ENCODE measurements around the gene OTOGL.
"Not testable (repeated sequence)": the region's sequence is repeated elsewhere in the genome, so short reads cannot be mapped to it uniquely, and the experiment has no call there.

The OTOGL gene

DNA sequence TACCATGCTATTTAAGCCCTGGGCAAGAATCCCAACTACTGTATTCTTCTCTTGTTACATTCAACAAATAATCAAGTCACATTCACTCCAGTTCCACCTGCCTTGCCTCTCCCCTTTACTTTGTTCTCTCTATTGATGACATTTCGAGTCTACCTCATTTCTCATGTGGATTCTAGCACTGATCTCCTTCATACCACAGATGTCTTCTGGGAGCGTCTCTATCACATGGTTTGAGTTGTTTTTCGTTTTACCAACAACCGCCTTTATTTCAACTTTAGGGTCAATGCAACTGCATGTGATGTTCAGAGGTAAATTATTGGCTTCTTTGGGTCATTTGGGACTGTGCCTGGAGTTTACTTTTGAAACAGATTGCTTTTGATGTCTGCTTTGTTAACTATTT, 40.7 kb downstream of the OTOGL start:
- no peak for DNase-seq

DNA sequence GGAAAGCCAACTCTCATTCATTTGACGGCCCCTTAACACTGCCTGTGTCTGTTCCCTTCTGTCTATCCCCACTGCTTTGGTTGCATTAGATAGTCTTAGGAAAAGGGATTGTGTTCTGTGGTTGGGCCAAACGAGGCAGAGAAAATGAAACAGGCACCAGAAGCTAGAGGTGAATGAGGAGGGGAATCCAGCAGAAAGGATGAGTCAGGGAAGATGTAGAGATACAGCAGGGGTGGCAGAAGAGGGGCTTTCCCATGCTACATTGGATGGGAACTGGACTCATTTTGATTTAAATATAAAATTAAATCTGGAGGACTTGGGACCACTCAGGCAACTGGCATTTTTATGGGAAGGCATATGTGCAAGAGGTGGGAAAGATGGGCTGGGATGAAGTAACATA, 43.3 kb downstream of the OTOGL start:
- DNase-seq, result no peak

DNA sequence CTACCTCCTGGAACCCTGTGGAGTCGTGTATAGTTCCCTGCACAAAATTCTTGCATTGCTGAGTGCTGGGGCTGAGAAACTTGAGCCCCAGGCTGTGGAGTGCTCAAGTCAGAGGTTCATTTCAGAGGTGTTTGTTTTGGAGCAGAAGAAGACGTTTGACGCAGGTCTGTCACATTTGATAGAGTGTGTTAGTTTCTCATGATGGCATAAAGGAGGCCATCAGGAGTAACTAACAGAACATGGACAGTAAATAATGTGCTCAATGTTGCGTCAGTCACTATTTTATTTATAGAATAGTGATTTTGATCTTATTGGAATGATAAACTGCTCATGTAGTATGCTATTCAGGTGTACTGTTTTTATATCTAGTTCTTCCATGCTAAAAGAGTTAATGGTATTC, 44.2 kb downstream of the OTOGL start:
- DNase-seq, result no peak

DNA sequence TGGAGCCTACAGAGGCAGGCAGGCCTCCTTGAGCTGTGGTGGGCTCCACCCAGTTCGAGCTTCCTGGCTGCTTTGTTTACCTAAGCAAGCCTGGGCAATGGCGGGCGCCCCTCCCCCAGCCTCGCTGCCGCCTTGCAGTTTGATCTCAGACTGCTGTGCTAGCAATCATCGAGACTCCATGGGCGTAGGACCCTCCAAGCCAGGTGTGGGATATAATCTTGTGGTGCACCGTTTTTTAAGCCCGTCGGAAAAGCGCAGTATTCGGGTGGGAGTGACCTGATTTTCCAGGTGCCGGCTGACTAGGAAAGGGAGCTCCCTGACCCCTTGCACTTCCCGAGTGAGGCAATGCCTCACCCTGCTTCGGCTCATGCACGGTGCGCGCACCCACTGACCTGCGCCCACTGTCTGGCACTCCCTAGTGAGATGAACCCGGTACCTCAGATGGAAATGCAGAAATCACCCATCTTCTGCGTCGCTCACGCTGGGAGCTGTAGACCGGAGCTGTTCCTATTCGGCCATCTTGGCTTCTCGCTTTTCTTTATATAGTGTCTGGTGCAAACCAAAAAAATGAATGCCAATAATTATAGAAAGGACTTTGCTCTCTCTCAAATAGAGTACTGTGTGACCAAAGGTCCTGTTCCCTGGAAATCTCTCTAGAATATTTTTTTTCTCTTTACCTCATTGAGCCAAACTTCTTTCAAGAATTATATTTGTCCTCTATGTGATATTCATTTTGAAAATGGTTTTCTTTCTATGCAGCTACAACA, 50.4 kb downstream of the OTOGL start:
- DNase-seq, result not testable (repeated sequence)

DNA sequence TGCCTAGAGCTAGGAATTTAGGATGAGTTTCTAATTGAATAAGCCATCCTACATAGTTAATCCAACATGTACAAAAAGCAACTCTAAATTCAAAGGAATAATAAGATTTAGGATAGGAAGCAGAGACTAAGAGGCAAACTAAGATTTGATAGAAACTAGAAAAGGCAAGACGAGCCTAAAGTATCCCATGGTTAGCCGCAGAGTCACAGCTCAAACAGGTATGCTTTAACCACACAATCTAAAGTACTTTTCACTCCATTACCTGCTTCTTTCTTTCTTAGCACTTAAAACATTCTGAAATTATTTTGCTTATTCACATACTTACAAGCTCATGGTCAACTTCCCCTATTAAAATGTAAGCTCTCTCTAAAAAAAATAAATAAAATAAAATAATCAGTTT, 51.8 kb downstream of the OTOGL start:
- DNase-seq, result no peak

DNA sequence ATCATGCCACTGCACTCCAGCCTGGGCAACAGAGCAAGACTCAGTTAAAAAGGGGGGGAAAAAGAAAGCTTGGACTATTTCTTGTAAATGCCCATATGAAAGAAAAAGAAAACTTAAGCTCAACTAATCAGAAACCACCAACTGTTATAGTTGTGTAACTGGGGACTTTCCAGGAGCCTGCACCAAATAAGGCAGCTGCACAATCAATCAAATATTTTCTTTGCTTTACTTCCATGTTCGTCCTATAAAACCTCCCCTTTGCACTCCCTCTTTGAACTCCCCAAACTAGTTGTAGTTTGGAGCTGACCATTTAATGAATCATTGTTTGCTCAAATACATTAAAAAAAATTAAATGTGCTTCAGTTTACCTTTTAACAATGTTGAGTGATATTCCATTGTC, 54.9 kb downstream of the OTOGL start:
- DNase-seq, result no peak

DNA sequence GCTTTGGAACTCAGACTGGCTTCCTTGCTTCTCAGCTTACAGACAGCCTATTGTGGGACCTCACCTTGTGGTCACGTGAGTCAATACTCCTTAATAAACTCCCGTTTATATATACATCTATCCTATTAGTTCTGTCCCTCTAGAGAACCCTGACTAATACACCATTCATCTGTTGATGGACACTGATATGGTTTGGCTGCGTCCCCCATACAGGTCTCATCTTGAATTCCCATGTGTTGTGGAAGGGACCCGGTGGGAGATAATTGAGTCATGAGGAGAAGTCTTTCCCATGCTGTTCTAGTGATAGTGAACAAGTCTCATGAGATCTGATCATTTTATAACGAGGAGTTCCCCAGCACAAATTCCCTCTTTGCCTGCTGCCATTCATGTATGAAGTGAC, 57.0 kb downstream of the OTOGL start:
- DNase-seq, result no peak

DNA sequence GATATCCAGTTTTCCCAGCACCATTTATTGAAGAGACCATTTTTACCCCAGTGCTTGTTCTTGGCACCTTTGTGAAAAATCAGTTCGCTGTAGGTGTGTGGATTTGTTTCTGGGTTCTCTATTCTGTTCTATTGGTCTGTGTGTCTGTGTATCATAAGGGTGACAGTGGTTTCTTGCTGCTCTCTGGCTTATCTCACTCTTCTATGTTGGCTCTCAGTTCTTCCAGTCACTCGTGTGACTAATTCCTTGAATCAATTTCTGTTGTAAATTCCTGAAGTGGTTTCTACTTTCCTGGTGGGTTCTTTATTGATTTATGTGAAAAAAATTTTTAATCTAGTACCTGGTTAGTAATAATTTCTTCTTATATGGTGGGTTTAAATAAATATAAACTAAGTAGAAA, 58.3 kb downstream of the OTOGL start:
- DNase-seq, result no peak

DNA sequence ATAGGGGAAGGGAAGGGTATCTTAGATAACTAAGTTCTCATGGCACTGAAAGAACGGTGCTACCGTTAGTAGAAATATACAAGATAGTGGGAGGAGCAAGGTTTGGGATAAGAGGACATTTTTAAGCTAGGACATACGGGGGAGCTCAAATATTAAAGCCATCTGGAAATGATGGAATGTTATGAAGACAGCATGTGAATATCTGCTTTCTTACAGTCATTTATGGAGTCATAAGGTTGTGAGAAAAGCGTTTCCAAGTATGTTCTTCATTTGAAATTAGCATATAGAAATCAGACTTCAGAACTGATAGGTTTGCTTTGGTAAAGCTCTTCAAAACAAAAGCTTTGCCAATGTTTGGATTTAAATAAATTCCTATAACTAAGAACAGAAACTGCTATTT, 62.3 kb downstream of the OTOGL start:
- no peak for DNase-seq

DNA sequence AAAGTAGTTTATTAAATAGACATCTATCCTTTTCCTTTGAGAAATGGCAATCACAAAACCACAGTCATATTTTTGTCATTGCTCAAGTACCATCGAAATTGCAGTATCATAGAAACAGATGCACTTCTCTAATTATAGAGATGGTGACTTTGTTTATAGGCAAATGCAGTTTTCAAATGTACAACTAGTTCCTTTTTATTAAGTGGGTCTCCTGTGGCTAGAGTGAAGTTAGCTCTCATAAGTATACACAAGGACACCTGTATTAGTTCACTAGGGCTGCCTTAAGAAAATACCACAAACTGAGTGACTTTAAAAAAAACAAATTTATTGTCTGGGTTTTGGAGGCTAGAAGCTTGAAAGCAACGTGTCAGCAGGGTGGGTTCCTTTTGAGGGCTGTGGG, 62.8 kb downstream of the OTOGL start:
- no peak for DNase-seq

DNA sequence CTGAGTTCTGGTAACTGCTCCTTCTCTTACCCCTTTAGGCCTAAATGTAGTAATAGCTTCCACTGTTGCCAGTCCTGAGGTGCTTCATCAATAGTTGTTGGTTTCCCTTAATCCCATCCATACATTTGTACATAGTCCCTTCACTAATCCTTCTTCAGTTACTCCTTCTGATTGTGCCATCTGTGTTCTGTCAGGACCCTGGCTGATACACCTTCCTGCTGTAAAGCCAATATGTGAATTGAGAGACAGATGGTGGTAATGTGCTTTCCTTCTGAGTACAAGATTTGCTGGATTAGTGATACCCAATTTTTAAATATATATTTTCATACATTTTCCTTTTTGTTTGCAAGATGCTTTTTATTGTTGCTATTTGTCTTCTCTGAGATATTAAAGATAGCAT, 66.4 kb downstream of the OTOGL start:
- no peak for DNase-seq

DNA sequence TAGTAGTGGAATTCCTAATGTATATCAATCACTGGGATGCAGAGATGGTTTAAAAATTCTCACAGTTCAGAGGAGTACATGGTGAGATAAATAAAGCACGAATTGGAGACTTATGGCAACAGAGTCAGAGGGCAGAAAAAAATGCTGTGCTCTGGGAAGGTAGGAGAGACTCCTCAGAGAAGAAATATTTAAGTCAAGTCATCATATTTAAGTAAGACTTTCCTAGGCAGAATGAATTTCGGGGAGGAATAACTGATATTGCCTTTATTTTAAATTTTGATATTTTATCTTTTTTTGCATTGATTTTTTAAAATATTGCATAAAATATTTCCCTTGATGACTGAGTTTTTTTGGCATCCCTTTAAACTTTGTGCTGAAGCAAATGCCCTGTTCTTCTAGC, 67.4 kb downstream of the OTOGL start:
- DNase-seq, result no peak

DNA sequence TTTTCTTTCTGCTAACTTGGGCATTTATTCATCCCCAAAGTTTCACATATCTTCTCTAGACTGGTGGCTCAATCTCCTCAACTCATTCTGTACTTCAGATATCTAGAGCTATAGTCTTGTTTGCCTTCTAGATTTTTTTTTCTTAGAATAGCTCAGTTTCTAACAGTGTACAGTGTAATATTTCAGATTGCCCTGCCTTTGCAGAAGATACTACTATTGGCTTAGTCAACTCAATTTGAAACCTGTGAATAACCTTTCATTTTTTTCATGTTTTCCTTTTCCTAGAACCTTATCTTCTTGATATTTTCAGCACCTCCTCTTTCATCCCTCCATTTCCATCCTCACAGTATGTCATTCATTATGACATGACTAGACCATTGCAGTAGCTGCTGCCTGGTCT, 69.6 kb downstream of the OTOGL start:
- no peak for DNase-seq

DNA sequence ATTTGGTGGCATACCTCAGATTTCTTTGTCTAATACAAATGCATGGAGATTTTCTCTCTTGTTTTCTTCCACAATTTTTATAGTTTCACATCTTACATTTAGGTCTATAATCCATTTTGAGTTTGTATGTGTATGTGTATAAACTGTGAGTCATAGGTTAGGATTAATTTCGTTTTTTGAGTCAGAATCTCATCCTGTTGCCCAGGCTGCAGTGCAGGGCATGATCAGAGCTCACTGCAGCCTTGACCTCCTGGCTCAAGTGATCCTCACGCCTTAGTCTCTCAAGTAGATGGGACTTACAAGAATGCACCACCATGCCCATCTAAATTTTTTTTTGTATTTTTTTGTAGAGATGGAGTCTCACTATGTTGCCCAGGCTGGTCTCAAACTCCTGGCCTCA, 71.6 kb downstream of the OTOGL start:
- no peak for DNase-seq

DNA sequence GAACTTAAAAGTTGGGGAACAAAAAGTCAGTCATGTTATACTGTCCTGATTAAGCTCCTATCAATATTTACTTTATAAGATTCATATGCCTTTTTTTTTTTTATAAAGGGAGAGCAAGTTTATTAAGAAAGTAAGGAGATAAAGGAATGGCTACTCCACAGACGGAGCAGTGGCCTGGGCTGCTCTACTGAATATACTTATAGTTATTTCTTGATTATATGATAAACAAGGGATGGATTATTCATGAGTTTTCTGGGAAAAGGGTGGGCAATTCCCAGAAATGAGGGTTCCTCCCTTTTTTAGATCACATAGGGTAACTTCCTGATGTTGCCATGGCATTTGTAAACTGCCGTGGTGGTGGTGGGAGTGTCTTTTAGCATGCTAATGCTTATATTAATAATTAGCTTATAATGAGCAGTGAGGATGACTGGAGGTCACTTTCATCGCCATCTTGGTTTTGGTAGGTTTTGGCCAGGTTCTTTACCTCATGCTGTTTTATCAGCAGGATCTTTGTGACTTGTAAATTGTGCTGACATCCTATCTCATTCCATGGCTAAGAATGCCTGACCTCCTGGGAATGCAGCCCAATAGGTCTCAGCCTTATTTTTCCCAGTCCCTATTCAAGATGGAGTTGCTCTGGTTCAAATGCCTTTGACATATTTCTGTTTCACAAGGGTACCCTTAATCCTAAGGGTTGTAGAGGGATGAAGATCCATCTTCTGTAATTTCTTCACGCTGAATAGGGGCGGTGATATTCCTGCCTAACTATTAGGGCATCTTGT, 73.9 kb downstream of the OTOGL start:
- DNase-seq, result no peak

DNA sequence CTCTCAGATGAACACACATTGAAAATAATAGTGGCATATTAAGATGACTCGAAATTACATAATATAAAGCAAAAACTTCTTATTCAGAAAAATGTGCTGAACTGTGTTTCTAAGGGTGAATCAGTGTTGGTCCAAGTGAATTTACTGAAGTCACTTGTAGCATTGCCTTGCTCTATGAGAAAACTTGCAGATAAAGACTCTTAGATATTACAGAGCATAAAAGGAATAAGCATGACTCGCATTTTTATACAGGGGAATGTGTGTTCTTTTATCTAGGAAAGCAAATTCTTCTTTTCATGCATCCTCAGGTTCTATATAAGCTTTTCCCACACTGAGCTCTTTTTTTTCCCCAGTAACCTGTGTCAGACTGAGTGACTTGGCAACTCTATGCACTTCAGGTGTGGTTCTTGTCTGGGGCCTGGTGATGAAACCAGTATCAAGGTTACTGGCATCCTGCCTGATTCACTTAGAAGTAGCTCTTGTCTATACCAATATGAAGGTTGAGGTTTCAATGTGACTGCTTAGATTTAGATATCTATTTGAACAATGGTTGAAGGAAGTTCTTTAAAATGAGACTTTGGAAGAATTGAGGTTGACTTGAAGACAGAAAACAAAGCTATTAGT, 76.1 kb downstream of the OTOGL start:
- DNase-seq, result no peak

DNA sequence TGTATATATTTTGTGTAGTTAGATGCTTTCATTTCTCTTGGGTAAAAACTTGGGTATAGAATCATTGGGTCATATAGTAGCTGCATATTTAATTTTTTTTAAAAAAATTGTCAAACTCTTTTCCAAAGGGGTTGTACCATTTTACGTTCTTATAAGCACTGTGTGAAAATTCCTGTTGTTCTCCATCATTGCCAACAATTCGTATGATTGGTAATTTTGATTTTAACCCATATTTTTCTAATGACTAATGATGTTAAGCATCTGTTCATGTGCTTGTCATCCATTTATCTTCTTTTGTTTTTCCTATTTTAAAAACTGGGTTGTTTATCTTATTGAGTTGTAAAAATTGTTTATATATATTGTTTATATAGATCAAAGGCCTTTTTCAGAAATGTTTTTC, 77.4 kb downstream of the OTOGL start:
- no peak for DNase-seq

DNA sequence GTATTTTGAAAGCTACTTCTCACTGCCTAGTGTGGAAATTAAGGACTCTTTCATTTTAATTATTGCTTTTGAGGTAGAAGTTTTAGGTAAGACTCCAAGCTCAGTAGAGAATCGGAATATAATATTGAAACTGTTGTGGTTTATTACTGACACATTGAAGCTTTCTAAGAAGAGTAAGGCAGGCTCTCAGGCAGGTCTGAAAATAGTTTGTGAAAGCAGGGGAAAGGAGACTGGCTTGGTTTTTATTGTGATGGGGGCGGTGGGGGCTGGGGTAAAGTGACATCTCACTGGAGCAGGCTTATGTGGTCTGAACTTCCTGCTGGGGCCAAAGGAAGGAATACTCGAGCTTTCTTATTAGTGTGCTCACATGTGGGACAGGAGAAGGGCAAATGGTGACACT, 79.5 kb downstream of the OTOGL start:
- DNase-seq, result no peak

DNA sequence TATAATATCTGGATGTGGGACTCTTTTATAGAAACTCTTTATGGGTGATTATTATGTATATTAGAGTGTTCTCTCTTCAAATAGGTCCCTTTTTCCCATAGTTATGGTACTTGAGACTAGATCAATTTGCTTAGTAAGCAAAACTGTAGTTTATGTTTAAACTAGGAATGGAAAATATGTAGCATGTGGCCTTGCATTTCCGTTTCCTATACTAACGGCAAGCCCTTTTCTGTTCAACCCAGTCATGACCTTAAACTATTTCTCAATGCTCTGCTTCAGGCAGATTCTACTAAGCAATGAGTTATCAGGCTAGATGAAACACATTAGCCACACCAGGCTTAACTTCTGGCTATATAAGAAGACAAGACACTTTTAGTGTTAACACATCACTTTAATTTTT, 84.6 kb downstream of the OTOGL start:
- DNase-seq, result no peak

DNA sequence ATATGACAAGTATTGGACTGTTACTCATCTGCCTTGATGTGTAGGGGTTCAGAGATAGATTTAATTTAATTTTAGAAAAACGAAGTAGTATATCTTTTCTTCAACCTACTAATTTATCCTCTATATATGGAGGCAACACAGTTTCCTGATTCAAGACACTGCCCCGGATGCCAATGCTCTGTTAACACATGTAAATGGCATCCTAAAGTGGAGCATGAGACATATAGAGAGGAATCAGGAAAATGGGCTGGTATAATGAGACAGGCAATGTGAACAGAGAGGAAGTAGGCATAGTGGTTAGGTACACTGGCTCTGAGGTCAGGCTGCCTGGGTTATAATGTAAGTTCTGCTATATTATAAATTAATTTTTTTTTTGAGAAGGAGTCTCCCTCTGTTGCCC, 85.6 kb downstream of the OTOGL start:
- no peak for DNase-seq

DNA sequence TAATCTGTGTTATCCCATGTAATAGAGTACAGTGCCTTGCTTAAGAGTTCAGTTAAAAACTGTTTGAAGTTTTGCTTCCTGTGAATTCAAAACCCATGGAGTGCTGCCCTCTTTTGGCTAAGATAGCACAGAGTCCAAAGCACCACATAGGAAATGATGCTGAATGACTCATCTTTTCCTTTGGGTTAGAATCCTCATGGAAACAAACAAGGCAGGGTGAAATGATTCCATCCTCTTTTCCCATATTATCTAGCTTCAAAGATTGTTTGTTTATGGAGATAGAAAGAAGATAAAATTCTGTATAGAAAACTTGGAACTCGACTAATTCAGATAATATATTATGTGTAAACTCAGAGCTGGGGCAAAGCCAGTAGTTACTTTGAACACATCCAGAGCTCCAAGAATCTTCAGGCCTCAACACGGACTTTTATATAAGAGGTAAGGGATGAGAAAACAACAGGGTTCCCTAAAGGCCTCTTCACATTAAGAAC, 87.4 kb downstream of the OTOGL start:
- DNase-seq, result no peak

DNA sequence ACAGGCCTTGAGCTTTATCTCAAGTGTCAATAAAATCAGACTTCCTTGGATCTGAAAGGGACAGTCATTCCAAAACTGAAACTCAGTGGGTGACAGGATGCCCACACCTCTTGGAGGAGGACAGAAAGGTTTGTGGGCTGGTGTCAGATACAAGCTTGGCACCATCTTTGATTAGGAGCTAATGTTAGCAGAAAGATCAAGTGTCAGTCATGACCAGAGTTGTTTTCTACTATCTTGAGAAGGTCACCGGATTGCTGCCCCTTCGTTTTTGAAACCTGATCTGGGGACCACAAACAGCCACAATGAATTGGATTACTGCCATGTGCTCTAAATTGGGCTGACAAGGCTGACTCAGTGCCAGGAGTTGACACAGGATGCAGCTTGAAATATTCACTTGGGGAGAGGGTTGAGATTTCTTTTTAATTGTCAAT, 88.3 kb downstream of the OTOGL start:
- no peak for DNase-seq

DNA sequence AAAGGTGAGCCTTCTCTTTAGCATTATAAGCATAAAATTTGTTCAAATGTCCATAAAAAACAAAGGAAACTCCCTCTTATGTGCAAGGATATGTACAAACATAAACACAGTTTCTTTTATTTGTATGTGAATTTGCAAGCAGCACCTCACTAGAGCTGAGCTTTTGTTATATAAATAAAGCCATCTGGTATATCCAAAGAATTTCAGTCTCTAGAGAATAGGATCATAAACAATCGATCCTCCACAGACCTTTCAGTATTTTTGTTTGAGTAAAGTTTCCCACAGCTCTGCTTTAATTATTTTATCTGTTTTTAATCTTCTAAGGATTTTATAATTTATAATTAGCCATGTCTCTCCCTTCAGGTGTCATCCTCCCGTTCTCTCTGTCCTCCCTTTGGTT, 89.2 kb downstream of the OTOGL start:
- no peak for DNase-seq

DNA sequence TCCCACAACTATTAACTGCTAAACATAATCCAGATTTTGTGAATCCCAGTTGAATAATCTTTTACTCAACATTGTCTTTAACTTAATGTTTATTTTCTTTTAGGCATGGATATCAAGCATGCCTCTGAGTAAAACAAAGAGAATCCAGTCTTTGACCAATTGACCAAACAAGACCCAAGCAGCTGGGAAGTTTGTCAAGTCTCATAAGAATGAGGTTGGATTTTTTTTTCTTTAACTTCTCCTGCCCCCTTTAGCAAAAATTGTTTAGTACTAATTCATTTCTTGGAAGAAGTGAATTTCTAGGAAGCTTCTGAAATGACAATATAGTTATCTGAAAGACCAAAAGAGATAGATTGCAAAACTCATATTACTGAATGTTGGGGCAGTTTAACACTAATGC, 89.9 kb downstream of the OTOGL start:
- no peak for DNase-seq
